GM12878 (cell line): ENCODE data around the gene RBMS1. TPM values are rescaled to one million over a fixed set of nuclear protein-coding genes. Genes with fewer than 3 reads are reported as not detected.

Source experiments
- ATAC-seq: fragments of 200-7000 bp; cut with Tn5 transposase; 3 replicates; pipeline ENCODE4 v1.9.1; 2020; ENCODE audit warnings: mild to moderate bottlenecking, moderate library complexity
- BruUV-seq: library from RNA; stranded (reverse); fragments of 400-500 nt; replicated peaks from 2 replicates; lab custom pipeline; 2021; lab: Mats Ljungman, UMichigan
- CTCF ChIA-PET: fragments of 300-600 bp; sonication (Branson Sonifier 250); formaldehyde crosslinking; extraction: SDS; loops from one replicate; lab custom pipeline; 2021; ENCODE audit warnings: inconsistent platforms; lab: Yijun Ruan, JAX
- POLR2A ChIA-PET: fragments of 350-600 bp; formaldehyde crosslinking; extraction: SDS; loops from one replicate; lab custom pipeline; 2021; ENCODE audit warnings: inconsistent platforms; lab: Charles Lee
- RAD21 ChIA-PET: fragments of 300-600 bp; sonication (Branson Sonifier 250); formaldehyde crosslinking; loops from one replicate; lab custom pipeline; 2023; ENCODE audit warnings: antibody characterized with exemption; ENCODE audit not compliant: unreplicated experiment; lab: Charles Lee
- SMC1A ChIA-PET: fragments of 300-600 bp; sonication (Branson Sonifier 250); formaldehyde crosslinking; loops from one replicate; lab custom pipeline; 2023; ENCODE audit not compliant: unreplicated experiment, uncharacterized antibody; lab: Charles Lee
- DNase-seq: peaks from one replicate; pipeline ENCODE4 v3.0.0-alpha.2; 2011; ENCODE audit warnings: low read depth, low spot score
- FAIRE-seq: peaks from 3 replicates; lab custom pipeline; 2011; peaks lifted over from hg19 to GRCh38; lab: Jason Lieb, UNC
- H2AFZ ChIP-seq: 2 replicates; pipeline ENCODE4 v1.6.0; 2011; ENCODE audit warnings: low read depth, low read length, control low read depth; ENCODE audit not compliant: control insufficient read depth
- H3K27ac ChIP-seq: 2 replicates; pipeline ENCODE4 v1.5.1; 2011; ENCODE audit warnings: control low read depth; ENCODE audit not compliant: control insufficient read depth, insufficient read depth
- H3K27me3 ChIP-seq, 2 experiments: replicated peaks in 1 of 2; 2 replicates each; pipeline versions ENCODE4 v1.6.0 to v1.6.1; 2011; ENCODE audit warnings: low read length in 1 of 2; ENCODE audit not compliant: control insufficient read depth in 2 of 2, insufficient read depth in 2 of 2
- H3K36me3 ChIP-seq, 2 experiments: 2 replicates each; pipeline ENCODE4 v1.5.1; 2011; ENCODE audit warnings: low read length in 1 of 2; ENCODE audit not compliant: control insufficient read depth in 2 of 2, insufficient read depth in 2 of 2
- H3K4me1 ChIP-seq: 2 replicates; pipeline ENCODE4 v1.6.1; 2011; ENCODE audit warnings: mild to moderate bottlenecking, low read length, moderate library complexity, mixed read lengths; ENCODE audit not compliant: control insufficient read depth, insufficient read depth
- H3K4me2 ChIP-seq: 2 replicates; pipeline ENCODE4 v1.6.0; 2011; ENCODE audit warnings: control low read depth; ENCODE audit not compliant: control insufficient read depth, insufficient read depth
- H3K4me3 ChIP-seq: fragments of 200-600 bp; sonication (generic); 2 replicates; pipeline ENCODE4 v1.5.1; 2016
- H3K79me2 ChIP-seq: 2 replicates; pipeline ENCODE4 v1.6.0; 2011; ENCODE audit warnings: low read length; ENCODE audit not compliant: control insufficient read depth, insufficient read depth
- H3K9ac ChIP-seq: 2 replicates; pipeline ENCODE4 v1.8.0; 2011; ENCODE audit warnings: low read length, control low read depth, mixed read lengths; ENCODE audit not compliant: control insufficient read depth, insufficient read depth
- H3K9me3 ChIP-seq: replicated peaks from 3 replicates; pipeline ENCODE4 v1.5.1; 2011; ENCODE audit warnings: mild to moderate bottlenecking, low read length; ENCODE audit not compliant: control insufficient read depth, insufficient read depth
- H4K20me1 ChIP-seq: 2 replicates; pipeline ENCODE4 v1.6.0; 2011; ENCODE audit not compliant: control insufficient read depth, insufficient read depth
- HDAC6 ChIP-seq: fragments of 200-600 bp; sonication (generic); IDR thresholded peaks from one replicate; pipeline ENCODE4 v1.8.0; 2017; ENCODE audit warnings: antibody characterized with exemption; ENCODE audit not compliant: unreplicated experiment
- HSF1 ChIP-seq: fragments of 150-350 bp; IDR thresholded peaks from 2 replicates; pipeline ENCODE4 v1.6.1; 2014; ENCODE audit warnings: mild to moderate bottlenecking, low read depth, low read length
- IRF3 ChIP-seq: fragments of 450-650 bp; IDR thresholded peaks from 2 replicates; pipeline ENCODE4 v1.6.1; 2014; ENCODE audit warnings: mild to moderate bottlenecking
- KAT2A ChIP-seq: conservative IDR thresholded peaks from 2 replicates; pipeline ENCODE4 v1.6.1; 2011; ENCODE audit warnings: low read depth, low read length; ENCODE audit not compliant: control insufficient read depth
- POLR2A ChIP-seq: IDR thresholded peaks from 2 replicates; pipeline ENCODE4 v1.6.1; 2011; ENCODE audit warnings: low read depth, mild to moderate bottlenecking, low read length
- RCOR1 ChIP-seq: conservative IDR thresholded peaks from 2 replicates; pipeline ENCODE4 v1.6.1; 2012; ENCODE audit warnings: low read depth, low read length, improper control_type of control experiment
- REST ChIP-seq: IDR thresholded peaks from 2 replicates; pipeline ENCODE4 v1.6.1; 2012; ENCODE audit warnings: mild to moderate bottlenecking, low read depth, low read length
- SIN3A ChIP-seq: IDR thresholded peaks from 2 replicates; pipeline ENCODE4 v1.6.1; 2012; ENCODE audit warnings: low read depth, low read length, improper control_type of control experiment
- SP1 ChIP-seq: IDR thresholded peaks from one replicate; pipeline ENCODE4 v1.6.1; 2011; ENCODE audit warnings: low read depth, low read length
- TCF12 ChIP-seq: IDR thresholded peaks from 2 replicates; pipeline ENCODE4 v1.6.1; 2011; ENCODE audit warnings: low read depth, mild to moderate bottlenecking, low read length
- TCF3 ChIP-seq: IDR thresholded peaks from 2 replicates; pipeline ENCODE4 v1.6.1; 2012; ENCODE audit warnings: low read depth, mild to moderate bottlenecking, low read length, borderline replicate concordance; ENCODE audit not compliant: insufficient read depth
- USF1 ChIP-seq: IDR thresholded peaks from 2 replicates; pipeline ENCODE4 v1.6.1; 2011; ENCODE audit warnings: borderline replicate concordance, low read depth, mild to moderate bottlenecking, moderate library complexity, mixed read lengths, low read length; ENCODE audit not compliant: insufficient read depth; ENCODE audit errors: extremely low read length
- WGBS: methylation state at CpG from one replicate; pipeline ENCODE4 v1.1.6; 2016; ENCODE audit warnings: low lambda C conversion rate; ENCODE audit not compliant: insufficient replicate concordance, insufficient coverage; ENCODE audit errors: missing lambda C conversion rate; 5-methylcytosine and 5-hydroxymethylcytosine counted together
- in situ Hi-C: fragments of 300-500 bp; cut with MboI; formaldehyde crosslinking; loops from 9 replicates; pipeline ENCODE4 v1.14.3; 2018; ENCODE audit warnings: mixed read lengths
- intact Hi-C: fragments of 100-400 bp; cut with micrococcal nuclease; formaldehyde crosslinking; loops from one replicate; pipeline ENCODE4 v1.14.2; 2022; ENCODE audit not compliant: unreplicated experiment
- polyA plus RNA-seq, 11 experiments: library from polyadenylated mRNA; depleted of rRNA in 4 of 11; unstranded in 6 of 11; stranded (reverse) in 5 of 11; fragments of >200 nt; fragmentation: Nextera tagmentation in 4 of 11; fragmentation: Illumina TruSeq in 1 of 11; extraction: Ambion mirVana in 4 of 11; extraction: Trizol in 1 of 11; gene quantifications; 1 replicate in 1 of 11; 2 replicates in 10 of 11; pipeline versions ENCODE4 v1.2.1 to v1.2.3, GENCODE V29; 2011 to 2016; ENCODE audit warnings: inconsistent platforms in 2 of 11, missing spikeins in 2 of 11, low read depth in 1 of 11
- total RNA-seq, 4 experiments: library from RNA; depleted of rRNA in 3 of 4; stranded (reverse); fragments of >200 nt in 3 of 4; fragmentation: Illumina TruSeq in 1 of 4; extraction: Trizol in 1 of 4; gene quantifications; 2 replicates each; pipeline versions ENCODE4 v1.2.1 to v1.2.3, GENCODE V29; 2013 to 2021

RBMS1 gene
- total and polyA plus RNA-seq, 10 of the 15 experiments (the other 5 are each of a cell fraction or from before 2014, with no cell fraction given), result 0.04 to 0.31 (median 0.17) TPM; not detected in 1

- Histone ChIP-seq H3K4me1 (no peaks in the 10 kb centered on the region), H3K36me3 (no peaks in the 10 kb centered on the region), H3K4me2 (no peak overlapping the region), H3K9ac (no peak overlapping the region), H3K4me3 (no peak overlapping the region), H3K79me2 (no peaks in the 10 kb centered on the region), H3K9me3 (no peaks in the 10 kb centered on the region), H2AFZ (no peak overlapping the region), H4K20me1 (no peaks in the 10 kb centered on the region), H3K27ac (no peak overlapping the region), H3K27me3 (no peaks in the 10 kb centered on the region; a peak in 1 of 4 replicates)
- SMC1A ChIA-PET, result interaction anchor here (1.1 to 1.3 kb wide), 2 partner anchors 88 to 676 kb away, joined by 3 to 4 read pairs; no protein-coding TSS in a partner anchor
- TF ChIP-seq USF1, result no peak
- TF ChIP-seq SP1, result no peak
- no peak for TF ChIP-seq SIN3A
- no peak for TF ChIP-seq RCOR1
- TF ChIP-seq TCF3, result no peak
- TF ChIP-seq POLR2A, result no peak
- TF ChIP-seq REST, result no peak
- no peak for TF ChIP-seq HDAC6
- no peak for TF ChIP-seq IRF3
- TF ChIP-seq HSF1, result no peak
- no peak for TF ChIP-seq TCF12
- TF ChIP-seq KAT2A, result no peak
- DNase-seq (no peak), FAIRE-seq (no peak), ATAC-seq (no peak)
- WGBS, result 64% methylated on average over 3 of the region's 3 CpGs
- intact Hi-C loops, result no loop called here
- in situ Hi-C loops, result no loop called here
- POLR2A ChIA-PET, result no interaction called here
- CTCF ChIA-PET, result no interaction called here
- BruUV-seq, result no TSS peak
- RAD21 ChIA-PET, result no interaction called here
Observed at GRCh38 chr2:160387558-160388262, 105.9 kb downstream of the RBMS1 start.
